SK-N-SH (cell line): ENCODE data around the gene ZCRB1.

Experiments used
- CHD2 ChIP-seq: fragments of 150-350 bp; IDR thresholded peaks from 2 replicates; pipeline ENCODE4 v1.6.1; 2018; ENCODE audit warnings: low read length; ENCODE audit not compliant: partially characterized antibody
- CTCF ChIP-seq: fragments of 200-600 bp; sonication (generic); IDR thresholded peaks from 2 replicates; pipeline ENCODE4 v1.6.1; 2017; ENCODE audit warnings: antibody characterized with exemption, mild to moderate bottlenecking, moderate library complexity
- ELF1 ChIP-seq: IDR thresholded peaks from 2 replicates; pipeline ENCODE4 v1.4.0; 2012
- FOXJ3 ChIP-seq: sonication (generic); formaldehyde crosslinking; IDR thresholded peaks from 2 replicates; pipeline ENCODE4 v1.5.1; 2020; ENCODE audit warnings: mild to moderate bottlenecking, missing genetic modification reagents
- GABPA ChIP-seq: IDR thresholded peaks from 2 replicates; pipeline ENCODE4 v1.4.0; 2012; ENCODE audit warnings: low read depth, mild to moderate bottlenecking
- YY1 ChIP-seq: IDR thresholded peaks from 2 replicates; pipeline ENCODE4 v1.4.0; 2012; ENCODE audit warnings: low read depth, mild to moderate bottlenecking

GRCh38 chr12:42281844-42282243 is 44.0 kb downstream of the ZCRB1 start:
- TF ChIP-seq YY1 (no peak), ELF1 (no peak), CTCF (no peak), CHD2 (no peak), GABPA (no peak), FOXJ3 (CRISPR knock-in tag) (no peak)
